ENCODE data around the gene ALDH1L1.

DNA sequence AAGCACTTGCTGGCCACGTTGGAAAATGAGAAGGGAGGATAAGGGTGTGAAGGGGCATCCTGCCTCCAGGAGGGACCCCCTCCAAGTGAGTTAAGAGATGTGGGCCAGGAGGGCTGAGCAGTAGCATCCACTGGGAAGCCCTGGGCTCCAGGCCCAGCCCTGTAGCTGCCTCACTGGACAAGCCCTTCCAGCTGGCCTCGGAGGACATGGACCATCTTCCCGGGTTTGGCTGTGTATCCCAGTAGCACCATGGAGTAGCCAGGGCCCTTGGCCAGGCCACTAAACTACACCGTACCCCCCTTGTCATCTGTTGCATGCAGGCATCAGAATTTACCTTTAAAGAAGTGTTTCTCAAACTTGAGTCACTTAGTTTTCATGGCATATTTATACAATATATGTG lies 29.4 kb upstream of the ALDH1L1 start:
- TF ChIP-seq EZH2 (IDR thresholded peaks at IDR 0.05; ENCODE audit: borderline replicate concordance, insufficient read depth, low read depth, low read length, poor library complexity, severe bottlenecking) = no peak
- TF ChIP-seq, protein P1, sequence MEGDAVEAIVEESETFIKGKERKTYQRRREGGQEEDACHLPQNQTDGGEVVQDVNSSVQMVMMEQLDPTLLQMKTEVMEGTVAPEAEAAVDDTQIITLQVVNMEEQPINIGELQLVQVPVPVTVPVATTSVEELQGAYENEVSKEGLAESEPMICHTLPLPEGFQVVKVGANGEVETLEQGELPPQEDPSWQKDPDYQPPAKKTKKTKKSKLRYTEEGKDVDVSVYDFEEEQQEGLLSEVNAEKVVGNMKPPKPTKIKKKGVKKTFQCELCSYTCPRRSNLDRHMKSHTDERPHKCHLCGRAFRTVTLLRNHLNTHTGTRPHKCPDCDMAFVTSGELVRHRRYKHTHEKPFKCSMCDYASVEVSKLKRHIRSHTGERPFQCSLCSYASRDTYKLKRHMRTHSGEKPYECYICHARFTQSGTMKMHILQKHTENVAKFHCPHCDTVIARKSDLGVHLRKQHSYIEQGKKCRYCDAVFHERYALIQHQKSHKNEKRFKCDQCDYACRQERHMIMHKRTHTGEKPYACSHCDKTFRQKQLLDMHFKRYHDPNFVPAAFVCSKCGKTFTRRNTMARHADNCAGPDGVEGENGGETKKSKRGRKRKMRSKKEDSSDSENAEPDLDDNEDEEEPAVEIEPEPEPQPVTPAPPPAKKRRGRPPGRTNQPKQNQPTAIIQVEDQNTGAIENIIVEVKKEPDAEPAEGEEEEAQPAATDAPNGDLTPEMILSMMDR (IDR thresholded peaks at IDR 0.05) = no peak
